GM18858 (cell line): ENCODE results near the gene CMIP.
"Not testable (repeated sequence)": the region's sequence is repeated elsewhere in the genome, so short reads cannot be mapped to it uniquely, and the experiment has no call there.

Source experiments
- ATAC-seq: cut with Tn5 transposase; IDR thresholded peaks from one replicate; pipeline ENCODE4 v1.9.1; 2021; ENCODE audit not compliant: unreplicated experiment

Gene CMIP

GRCh38 chr16:81444448-81445121 lies at the start of gene CMIP:
CMIP (plus strand) TSS chr16:81444808.
- ATAC-seq = peak; percentile 72

- no peak for ATAC-seq
Observed at GRCh38 chr16:81394966-81395655, 49.5 kb upstream of the CMIP start.

GRCh38 chr16:81397058-81397878 lies 47.3 kb upstream of the CMIP start:
- ATAC-seq = no peak

GRCh38 chr16:81397879-81398520 lies 46.6 kb upstream of the CMIP start:
- no peak for ATAC-seq

GRCh38 chr16:81399909-81400308 lies 44.7 kb upstream of the CMIP start:
- no peak for ATAC-seq

- ATAC-seq = no peak
Observed at GRCh38 chr16:81401035-81401950, 43.3 kb upstream of the CMIP start.

GRCh38 chr16:81403208-81403600 lies 41.4 kb upstream of the CMIP start:
- no peak for ATAC-seq

GRCh38 chr16:81403601-81404391 lies 40.8 kb upstream of the CMIP start:
- ATAC-seq = no peak

GRCh38 chr16:81405002-81405401 lies 39.6 kb upstream of the CMIP start:
- not testable (repeated sequence) for ATAC-seq

GRCh38 chr16:81405702-81406113 lies 38.9 kb upstream of the CMIP start:
- no peak for ATAC-seq

GRCh38 chr16:81408409-81408950 lies 36.1 kb upstream of the CMIP start:
- no peak for ATAC-seq

- ATAC-seq = no peak
Observed at GRCh38 chr16:81409016-81409556, 35.5 kb upstream of the CMIP start.

- no peak for ATAC-seq
Observed at GRCh38 chr16:81410643-81411293, 33.8 kb upstream of the CMIP start.

GRCh38 chr16:81413245-81413990 lies 31.2 kb upstream of the CMIP start:
- ATAC-seq = no peak

GRCh38 chr16:81415751-81416150 lies 28.9 kb upstream of the CMIP start:
- no peak for ATAC-seq

- no peak for ATAC-seq
Observed at GRCh38 chr16:81416749-81417148, 27.9 kb upstream of the CMIP start.

- no peak for ATAC-seq
Observed at GRCh38 chr16:81417210-81417609, 27.4 kb upstream of the CMIP start.

- ATAC-seq = no peak
Observed at GRCh38 chr16:81419806-81420205, 24.8 kb upstream of the CMIP start.
